IPS-NIHi7 (cell line): ENCODE data around the gene LAMC2.

ENCODE experiments used
- DNase-seq: peaks from one replicate; pipeline ENCODE4 v3.0.0; 2012; ENCODE audit warnings: mixed read lengths; ENCODE audit errors: extremely low spot score

Gene LAMC2

GRCh38 chr1:183287191-183287675 is 101.2 kb downstream of the LAMC2 start:
- DNase-seq = no peak

DNA sequence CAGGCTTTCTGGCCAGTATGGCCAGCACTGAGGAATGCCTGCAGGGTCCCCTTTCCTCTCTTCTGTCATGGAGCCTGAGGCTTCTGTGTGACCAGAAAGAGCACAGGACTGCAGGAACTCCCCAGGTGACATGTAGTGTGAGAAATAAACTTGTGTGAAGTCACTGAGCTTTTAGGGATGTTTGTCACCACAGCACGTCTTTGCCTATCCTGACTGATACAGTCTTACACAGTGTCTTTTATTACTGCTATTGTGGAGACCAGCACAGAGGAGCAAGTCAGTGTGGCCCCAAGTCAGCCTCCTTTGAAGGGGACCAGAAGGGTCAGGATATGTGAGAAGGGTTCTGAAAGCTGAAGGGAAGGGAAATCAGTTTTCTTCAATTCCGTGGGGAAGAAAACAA is 102.5 kb downstream of the LAMC2 start:
- DNase-seq = no peak

DNA sequence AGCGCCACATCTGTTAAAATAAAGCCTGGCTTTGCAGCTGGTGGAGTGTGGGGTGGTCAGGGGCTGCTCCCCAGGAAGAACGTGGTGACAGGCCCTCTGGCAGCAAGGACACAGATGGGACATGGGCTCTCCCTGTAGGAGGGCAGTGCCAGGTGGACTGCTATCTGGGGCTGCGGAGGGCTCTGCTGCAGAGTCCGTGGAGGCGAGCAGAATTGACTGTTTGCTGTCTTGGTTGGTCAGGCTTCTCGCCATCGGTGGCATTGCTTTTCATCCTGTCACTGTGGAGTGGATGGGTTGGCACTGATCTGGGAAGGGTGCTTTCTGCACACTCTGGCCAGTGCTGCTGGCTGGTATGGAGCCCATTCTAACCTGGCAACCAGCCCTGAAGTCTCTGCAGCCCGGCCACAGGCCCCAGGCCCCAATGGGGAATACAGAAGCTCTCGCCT is 103.0 kb downstream of the LAMC2 start:
- DNase-seq = no peak

GRCh38 chr1:183290628-183291027 is 104.6 kb downstream of the LAMC2 start:
- DNase-seq = no peak

GRCh38 chr1:183291216-183291762 is 105.2 kb downstream of the LAMC2 start:
- no peak for DNase-seq

GRCh38 chr1:183291802-183292514 is 105.9 kb downstream of the LAMC2 start:
- DNase-seq = no peak

DNA sequence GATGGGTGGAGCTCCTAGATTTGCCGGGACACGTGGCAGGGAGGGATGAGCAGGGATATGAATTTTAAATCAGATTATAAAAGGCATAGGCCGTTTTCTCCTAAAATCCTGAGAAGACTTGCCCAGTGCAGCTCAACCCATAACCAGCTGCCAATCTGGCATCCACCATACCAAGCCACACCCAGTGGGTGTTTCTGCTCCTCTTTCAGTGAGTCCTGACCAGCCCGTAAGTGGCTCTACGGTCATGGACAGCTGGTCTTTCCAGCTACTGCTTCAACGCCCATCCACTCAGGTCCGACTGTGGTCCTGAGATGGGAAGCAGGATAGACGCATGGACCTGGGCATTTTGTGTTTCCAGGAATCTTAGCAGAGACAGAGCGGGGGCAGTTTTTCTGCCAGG is 107.2 kb downstream of the LAMC2 start:
- DNase-seq = no peak

DNA sequence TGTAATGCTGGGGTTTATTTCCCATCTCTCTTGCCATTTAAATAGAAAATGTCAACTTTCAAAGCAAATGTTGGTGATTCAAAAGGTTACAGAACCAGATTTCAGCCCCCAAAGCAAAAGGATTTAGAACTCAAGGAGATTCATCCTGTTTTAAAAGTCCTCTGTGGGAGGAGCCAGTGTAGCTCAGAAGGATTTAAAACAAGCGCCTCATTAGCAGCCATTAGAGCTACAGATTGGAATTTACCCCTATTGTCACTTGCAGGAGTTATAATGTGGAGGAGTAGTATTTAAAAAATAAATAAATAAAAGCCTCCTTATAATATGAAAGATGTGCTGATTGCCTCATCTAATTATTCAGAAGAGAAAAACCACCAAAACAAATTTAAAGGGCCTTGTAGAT is 107.8 kb downstream of the LAMC2 start:
- DNase-seq = no peak
